A549 (cell line): ENCODE results near the gene TMEM131. TPM values are rescaled to one million over a fixed set of nuclear protein-coding genes. Genes with fewer than 3 reads are reported as not detected.

ENCODE experiments used
- ATAC-seq, 2 experiments: fragments of 200-7000 bp in 1 of 2; fragments of >200 bp in 1 of 2; cut with Nextera tagmentation in 1 of 2; cut with Tn5 transposase in 1 of 2; 3 replicates each; pipeline versions ENCODE4 v1.8.0 to v1.9.1; 2018 to 2020; ENCODE audit warnings: mild to moderate bottlenecking in 1 of 2, moderate library complexity in 1 of 2
- CTCF ChIA-PET: fragments of 300-600 bp; sonication (Branson Sonifier 250); formaldehyde crosslinking; extraction: SDS; loops from one replicate; lab custom pipeline; 2021; ENCODE audit warnings: antibody characterized with exemption, inconsistent platforms; lab: Yijun Ruan, JAX
- POLR2A ChIA-PET: fragments of 350-600 bp; formaldehyde crosslinking; extraction: SDS; loops from one replicate; lab custom pipeline; 2021; ENCODE audit warnings: antibody characterized with exemption, inconsistent platforms; lab: Yijun Ruan, JAX
- DNase-seq, 2 experiments: peaks; one replicate each; pipeline versions ENCODE4 v3.0.0 to v3.0.0-alpha.2; 2011 to 2016; ENCODE audit warnings: low read depth in 1 of 2, low spot score in 1 of 2
- FAIRE-seq: peaks from 2 replicates; lab custom pipeline; 2011; peaks lifted over from hg19 to GRCh38; lab: Jason Lieb, UNC
- H3K27ac ChIP-seq, 2 experiments: fragments of >200 bp; sonication (Bioruptor Twin); formaldehyde crosslinking; 3 replicates each; pipeline ENCODE4 v1.5.1; 2016 to 2017
- H3K4me1 ChIP-seq: fragments of >200 bp; sonication (Bioruptor Twin); formaldehyde crosslinking; 3 replicates; pipeline ENCODE4 v1.6.1; 2016
- H3K4me2 ChIP-seq: fragments of >200 bp; sonication (Bioruptor Twin); formaldehyde crosslinking; 3 replicates; pipeline ENCODE4 v1.6.1; 2016
- H3K4me3 ChIP-seq: fragments of >200 bp; sonication (Bioruptor Twin); formaldehyde crosslinking; 3 replicates; pipeline ENCODE4 v1.5.1; 2016
- H3K9me3 ChIP-seq: fragments of >200 bp; sonication (Bioruptor Twin); formaldehyde crosslinking; 3 replicates; pipeline ENCODE4 v1.6.1; 2016
- BCL3 ChIP-seq: fragments of >200 bp; sonication (Bioruptor Twin); formaldehyde crosslinking; IDR thresholded peaks from 3 replicates; pipeline ENCODE4 v1.6.1; 2016
- CHD4 ChIP-seq: fragments of 200-600 bp; sonication (generic); IDR thresholded peaks from 2 replicates; pipeline ENCODE4 v1.6.1; 2016; ENCODE audit warnings: antibody characterized with exemption, mild to moderate bottlenecking, borderline replicate concordance
- EHF ChIP-seq: fragments of 250-450 bp; sonication (Bioruptor Pico); IDR thresholded peaks from 2 replicates; pipeline ENCODE4 v1.5.0; 2020; ENCODE audit warnings: mild to moderate bottlenecking
- EP300 ChIP-seq, 2 experiments: fragments of >200 bp; sonication (Bioruptor Twin); formaldehyde crosslinking; IDR thresholded peaks; 2 replicates in 1 of 2; 3 replicates in 1 of 2; pipeline ENCODE4 v1.6.1; 2016 to 2017
- ESRRA ChIP-seq: fragments of 150-350 bp; IDR thresholded peaks from 2 replicates; pipeline ENCODE4 v1.6.1; 2014; ENCODE audit warnings: mild to moderate bottlenecking, low read length, borderline replicate concordance
- FOSL2 ChIP-seq, 2 experiments: fragments of 450-650 bp in 1 of 2; fragments of >200 bp in 1 of 2; sonication (Bioruptor Twin) in 1 of 2; formaldehyde crosslinking; IDR thresholded peaks; 2 replicates each; pipeline versions ENCODE4 v1.5.0 to v1.6.1; 2016 to 2020; ENCODE audit warnings: mild to moderate bottlenecking in 1 of 2, moderate library complexity in 1 of 2
- HDAC2 ChIP-seq: fragments of 200-600 bp; sonication (generic); IDR thresholded peaks from 2 replicates; pipeline ENCODE4 v1.6.1; 2016
- HOXB13 ChIP-seq: fragments of 250-450 bp; sonication (Bioruptor Pico); IDR thresholded peaks from 2 replicates; pipeline ENCODE4 v1.5.0; 2020; ENCODE audit warnings: low read depth, mild to moderate bottlenecking, moderate library complexity
- JUN ChIP-seq, 2 experiments: fragments of >200 bp; sonication (Bioruptor Twin); formaldehyde crosslinking; IDR thresholded peaks; 2 replicates in 1 of 2; 3 replicates in 1 of 2; pipeline ENCODE4 v1.6.1; 2016 to 2017
- JUNB ChIP-seq: fragments of >200 bp; sonication (Bioruptor Twin); formaldehyde crosslinking; IDR thresholded peaks from 2 replicates; pipeline ENCODE4 v1.6.1; 2016
- MAX ChIP-seq: IDR thresholded peaks from 2 replicates; pipeline ENCODE4 v1.6.1; 2012
- NPAS2 ChIP-seq: fragments of 250-450 bp; sonication (Bioruptor Pico); IDR thresholded peaks from 2 replicates; pipeline ENCODE4 v1.8.0; 2022; ENCODE audit warnings: mild to moderate bottlenecking, moderate library complexity, borderline replicate concordance
- PBX3 ChIP-seq: IDR thresholded peaks from 2 replicates; pipeline ENCODE4 v1.6.1; 2012
- POLR2AphosphoS2 ChIP-seq: conservative IDR thresholded peaks from 2 replicates; pipeline ENCODE4 v1.6.1; 2012; ENCODE audit warnings: low read length, improper control_type of control experiment, inconsistent platforms
- RAD21 ChIP-seq, 2 experiments: fragments of >200 bp in 1 of 2; sonication (Bioruptor Twin) in 1 of 2; formaldehyde crosslinking in 1 of 2; IDR thresholded peaks in 1 of 2; conservative IDR thresholded peaks in 1 of 2; 2 replicates in 1 of 2; 3 replicates in 1 of 2; pipeline ENCODE4 v1.6.1; 2012 to 2018; ENCODE audit warnings: inconsistent platforms in 1 of 2
- RNF2 ChIP-seq: fragments of 200-600 bp; sonication (generic); IDR thresholded peaks from 2 replicates; pipeline ENCODE4 v1.6.1; 2016; ENCODE audit warnings: low read depth, mild to moderate bottlenecking, antibody characterized with exemption, moderate library complexity, borderline replicate concordance
- SMC3 ChIP-seq: fragments of >200 bp; sonication (Bioruptor Twin); formaldehyde crosslinking; IDR thresholded peaks from 3 replicates; pipeline ENCODE4 v1.6.1; 2018; ENCODE audit warnings: inconsistent platforms
- ZSCAN20 ChIP-seq: fragments of 250-450 bp; sonication (Bioruptor Pico); IDR thresholded peaks from 2 replicates; pipeline ENCODE4 v1.8.0; 2022; ENCODE audit warnings: mild to moderate bottlenecking, moderate library complexity
- WGBS: methylation state at CpG from one replicate; pipeline ENCODE4 v1.1.6; 2017; ENCODE audit errors: missing lambda C conversion rate; 5-methylcytosine and 5-hydroxymethylcytosine counted together
- polyA plus RNA-seq, 4 experiments: library from polyadenylated mRNA; depleted of rRNA in 3 of 4; stranded (reverse); fragments of >200 nt; fragmentation: RNase III in 1 of 4; extraction: RNeasy Plus Mini Kit Qiagen cat#74134 plus additional on column Dnase treatment in 1 of 4; gene quantifications; 2 replicates in 3 of 4; 3 replicates in 1 of 4; pipeline ENCODE4 v1.2.3, GENCODE V29; 2011 to 2017
- TF ChIP-seq, protein P1 (sequence below): fragments of 250-450 bp; sonication (Bioruptor Pico); IDR thresholded peaks from 2 replicates; pipeline ENCODE4 v1.5.0; 2020; ENCODE audit warnings: low read depth, mild to moderate bottlenecking, moderate library complexity

Gene TMEM131
- polyA plus RNA-seq, 2 of the 4 experiments (the other 2 are of a cell fraction), result 14.5 to 21.8 TPM

GRCh38 chr2:97868986-97869721, 126.6 kb downstream of the TMEM131 start:
- POLR2A ChIA-PET, result no interaction called here
- no peak for FAIRE-seq
- peaks cover 17% of the 10 kb centered on the region; the same call in 2 of the 3 replicates for H3K9me3 ChIP-seq
- peak; percentile 46 to 85 for DNase-seq
- TF ChIP-seq FOSL2 (IDR thresholded peaks at IDR 0.05) (peak; percentile 66), FOSL2 (CRISPR knock-in tag; IDR thresholded peaks at IDR 0.05) (peak; percentile 88), MAX (peak; percentile 36), JUN (IDR thresholded peaks at IDR 0.05) (0 out of 5 replicates have a peak, but pooled peaks of 1 of the 2 experiments have one; percentile 25), JUNB (peak; percentile 50), RNF2 (no peak), ZSCAN20 (CRISPR knock-in tag) (no peak)
- TF ChIP-seq, protein P1, sequence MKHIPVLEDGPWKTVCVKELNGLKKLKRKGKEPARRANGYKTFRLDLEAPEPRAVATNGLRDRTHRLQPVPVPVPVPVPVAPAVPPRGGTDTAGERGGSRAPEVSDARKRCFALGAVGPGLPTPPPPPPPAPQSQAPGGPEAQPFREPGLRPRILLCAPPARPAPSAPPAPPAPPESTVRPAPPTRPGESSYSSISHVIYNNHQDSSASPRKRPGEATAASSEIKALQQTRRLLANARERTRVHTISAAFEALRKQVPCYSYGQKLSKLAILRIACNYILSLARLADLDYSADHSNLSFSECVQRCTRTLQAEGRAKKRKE (CRISPR knock-in tag), result no peak
- TF ChIP-seq, all 56 proteins: peak for 4
- Histone ChIP-seq H3K27ac (peak overlapping the region; percentile 43 to 67), H3K4me3 (no peak overlapping the region), H3K4me1 (peaks cover 30% of the 10 kb centered on the region), H3K4me2 (peak overlapping the region; percentile 65)
- CTCF ChIA-PET, result interaction anchor here (1.6 kb wide), 1 partner anchor 63 kb away, joined by 4 read pairs; no protein-coding TSS in a partner anchor
- WGBS, result 38% methylated on average over 5 of the region's 5 CpGs
- ATAC-seq, result peak; percentile 93 to 98

DNA sequence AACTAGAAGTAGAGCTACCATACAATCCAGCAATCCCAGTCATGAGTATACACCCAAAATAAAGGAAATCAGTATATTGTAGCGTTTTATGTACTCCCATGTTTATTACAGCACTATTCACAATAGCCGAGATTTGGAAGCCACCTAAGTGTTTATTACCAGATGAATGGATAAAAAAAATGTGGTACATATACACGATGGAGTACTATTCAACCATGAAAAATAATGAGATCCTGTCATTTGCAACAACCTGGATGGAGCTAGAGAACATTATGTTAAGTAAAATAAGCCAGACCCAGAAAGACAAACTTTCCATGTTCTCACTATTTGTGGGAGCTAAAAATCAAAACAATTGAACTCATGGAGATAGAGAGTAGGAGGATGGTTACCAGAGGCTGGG, 131.9 kb downstream of the TMEM131 start:
- ChIA-PET CTCF (no interaction called here), POLR2A (no interaction called here)
- FAIRE-seq, result no peak
- WGBS, result 80% methylated on average over 3 of the region's 3 CpGs
- H3K4me2 ChIP-seq, result no peak overlapping the region
- no peak overlapping the region for H3K27ac ChIP-seq
- no peak for TF ChIP-seq FOSL2 (IDR thresholded peaks at IDR 0.05)
- no peak for TF ChIP-seq FOSL2 (CRISPR knock-in tag; IDR thresholded peaks at IDR 0.05)
- TF ChIP-seq RAD21 (conservative IDR thresholded peaks at IDR 0.05 in 1 of 2, IDR thresholded peaks at IDR 0.05 in 1 of 2), result no peak
- TF ChIP-seq SMC3, result no peak
- TF ChIP-seq ESRRA, result no peak
- no peak for TF ChIP-seq CHD4
- no peak for TF ChIP-seq HDAC2
- no peak for TF ChIP-seq NPAS2 (CRISPR knock-in tag)
- no peak for DNase-seq
- peaks cover 5% of the 10 kb centered on the region for H3K4me1 ChIP-seq
- no peaks in the 10 kb centered on the region for H3K9me3 ChIP-seq
- no peak overlapping the region for H3K4me3 ChIP-seq
- no peak for ATAC-seq

DNA sequence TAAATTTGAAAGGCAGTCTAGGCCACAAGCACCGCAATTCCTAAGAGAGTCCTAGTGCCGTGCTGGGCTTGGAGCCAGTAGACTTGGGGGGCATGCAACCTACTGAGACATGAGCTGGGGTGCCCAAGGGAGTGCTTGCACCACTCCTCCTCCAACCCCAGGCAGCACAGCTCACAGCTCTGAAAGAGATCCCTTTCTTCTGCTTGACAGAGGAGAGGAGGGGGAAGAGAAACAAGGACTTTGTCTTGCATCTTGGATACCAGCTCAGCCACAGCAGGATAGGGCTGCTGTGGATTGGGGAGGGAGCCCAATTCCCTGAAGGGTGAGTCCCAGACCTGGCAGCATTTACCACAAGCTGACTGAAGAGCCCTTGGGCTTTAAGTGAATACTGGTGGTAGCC, 134.6 kb downstream of the TMEM131 start:
- TF ChIP-seq POLR2AphosphoS2, result no peak
- TF ChIP-seq HOXB13 (CRISPR knock-in tag), result no peak
- TF ChIP-seq PBX3, result no peak
- no peak for TF ChIP-seq EHF (CRISPR knock-in tag)
- no peak for TF ChIP-seq BCL3
- TF ChIP-seq JUN (IDR thresholded peaks at IDR 0.05), result no peak
- TF ChIP-seq EP300 (IDR thresholded peaks at IDR 0.05), result no peak
- H3K27ac ChIP-seq, result no peak overlapping the region
- DNase-seq, result no peak
- H3K4me1 ChIP-seq, result peaks cover 3% of the 10 kb centered on the region; the same call in 1 of the 3 replicates
- ChIA-PET CTCF (no interaction called here), POLR2A (no interaction called here)
- no peak overlapping the region for H3K4me3 ChIP-seq
- H3K4me2 ChIP-seq, result no peak overlapping the region
- no peak for FAIRE-seq
- H3K9me3 ChIP-seq, result no peaks in the 10 kb centered on the region
- ATAC-seq, result no peak
- WGBS, result 100% methylated on average over 2 of the region's 2 CpGs
